Suprapubic skin (tissue), 3 donors: ENCODE measurements around the gene MRPS15.

ENCODE experiments used
- CTCF ChIP-seq, 2 donors: fragments of 200-600 bp in 1 of 2; fragments of 450-650 bp in 1 of 2; sonication (generic) in 1 of 2; IDR thresholded peaks; one replicate each; pipeline ENCODE4 v1.5.1; 2016 to 2019; ENCODE audit warnings: antibody characterized with exemption in 2 of 2, mild to moderate bottlenecking in 1 of 2, moderate library complexity in 1 of 2
- EP300 ChIP-seq: sonication (generic); formaldehyde crosslinking; IDR thresholded peaks from one replicate; pipeline ENCODE4 v1.6.1; 2017; ENCODE audit warnings: antibody characterized with exemption

- TF ChIP-seq EP300 (no peak), CTCF (IDR thresholded peaks at IDR 0.05) (no peak)
Observed at GRCh38 chr1:36415661-36416326, 48.4 kb downstream of the MRPS15 start.
